Daoy (cell line): Measurements from ENCODE around the gene AURKA. TPM values are rescaled to one million over a fixed set of nuclear protein-coding genes. Genes with fewer than 3 reads are reported as not detected.

Experiments used
- total RNA-seq: library from RNA; depleted of rRNA; stranded (reverse); fragments of >200 nt; shearing (Covaris generic); gene quantifications from 2 replicates; pipeline ENCODE4 v1.2.3, GENCODE V29; 2014; rRNA removed

The AURKA gene
- total RNA-seq, 1 experiment from 2014 or later = 137 TPM

Other genes starting within 250 kb of the AURKA start
- not detected in 2 replicates for gene MC3R, start 143.5 kb downstream of the AURKA start, total RNA-seq
- gene FAM210B, start 33.2 kb downstream of the AURKA start, total RNA-seq = 5.7 and 6.7 TPM in 2 replicates
- gene CSTF1, start 430 bp upstream of the AURKA start, total RNA-seq = 44.1 and 45.2 TPM in 2 replicates
- 0.09 and 0.17 TPM in 2 replicates for gene CASS4, start 20.0 kb upstream of the AURKA start, total RNA-seq
- gene RTF2, start 76.4 kb upstream of the AURKA start, total RNA-seq = 81.7 and 87.3 TPM in 2 replicates
- gene FAM209A, start 132.5 kb upstream of the AURKA start, total RNA-seq = not detected in 2 replicates
- gene FAM209B, start 141.0 kb upstream of the AURKA start, total RNA-seq = not detected in 2 replicates
- gene TFAP2C, start 237.1 kb upstream of the AURKA start, total RNA-seq = 4.5 and 7.7 TPM in 2 replicates